IMR-90 (cell line): ENCODE measurements around the gene STAT5A. TPM values are rescaled to one million over a fixed set of nuclear protein-coding genes. Genes with fewer than 3 reads are reported as not detected.
A peak's percentile ranks its signal among the peaks of the same experiment; 100 is the strongest.

Experiments used
- ATAC-seq: fragments of 200-7000 bp; cut with Tn5 transposase; 2 replicates; pipeline ENCODE4 v1.9.1; 2020; ENCODE audit warnings: low read depth, mild to moderate bottlenecking, moderate library complexity
- BruUV-seq: library from RNA; stranded (reverse); fragments of 400-500 nt; replicated peaks from 2 replicates; lab custom pipeline; 2021; lab: Mats Ljungman, UMichigan
- CTCF ChIA-PET: fragments of 300-600 bp; formaldehyde crosslinking; extraction: SDS; loops from one replicate; lab custom pipeline; 2021; ENCODE audit warnings: antibody characterized with exemption; lab: Yijun Ruan, JAX
- POLR2A ChIA-PET: fragments of 300-600 bp; sonication (Branson Sonifier 250); formaldehyde crosslinking; loops from one replicate; lab custom pipeline; 2022; ENCODE audit warnings: antibody characterized with exemption; ENCODE audit not compliant: unreplicated experiment; lab: Charles Lee
- DNase-seq: peaks from one replicate; pipeline ENCODE4 v3.0.0; 2013
- H2AFZ ChIP-seq: replicated peaks from 2 replicates; pipeline ENCODE3; 2013; ENCODE audit warnings: low read length, mild to moderate bottlenecking; ENCODE audit not compliant: poor library complexity
- H2AK5ac ChIP-seq: 2 replicates; pipeline ENCODE4 v1.6.1; 2013; ENCODE audit warnings: low read depth, low read length, inconsistent platforms
- H2AK9ac ChIP-seq: replicated peaks from 2 replicates; pipeline ENCODE3; 2013; ENCODE audit warnings: mild to moderate bottlenecking, low read depth, low read length, moderate library complexity; ENCODE audit not compliant: poor library complexity
- H2BK120ac ChIP-seq: 2 replicates; pipeline ENCODE4 v1.6.1; 2013; ENCODE audit warnings: low read depth, low read length, inconsistent platforms
- H2BK15ac ChIP-seq: 3 replicates; pipeline ENCODE4 v1.6.1; 2013; ENCODE audit warnings: low read depth, low read length, inconsistent platforms
- H2BK20ac ChIP-seq: 2 replicates; pipeline ENCODE4 v1.6.1; 2013; ENCODE audit warnings: low read depth, mild to moderate bottlenecking, inconsistent platforms, low read length, moderate library complexity
- H2BK5ac ChIP-seq: 2 replicates; pipeline ENCODE4 v1.6.1; 2013; ENCODE audit warnings: mild to moderate bottlenecking, low read depth, low read length, inconsistent platforms; ENCODE audit not compliant: poor library complexity, severe bottlenecking
- H3K14ac ChIP-seq: replicated peaks from 2 replicates; pipeline ENCODE4 v1.6.1; 2013; ENCODE audit warnings: low read depth, low read length, inconsistent platforms
- H3K18ac ChIP-seq: 2 replicates; pipeline ENCODE4 v1.6.1; 2013; ENCODE audit warnings: low read depth, low read length, control low read depth
- H3K23ac ChIP-seq: 2 replicates; pipeline ENCODE4 v1.6.1; 2013; ENCODE audit warnings: low read depth, low read length, inconsistent platforms
- H3K27ac ChIP-seq: 2 replicates; pipeline ENCODE4 v1.5.1; 2013; ENCODE audit warnings: mild to moderate bottlenecking, control low read depth, low read length; ENCODE audit not compliant: insufficient read depth
- H3K27me3 ChIP-seq: 2 replicates; pipeline ENCODE4 v1.6.1; 2013; ENCODE audit warnings: low read length; ENCODE audit not compliant: control insufficient read depth, insufficient read depth
- H3K36me3 ChIP-seq: 2 replicates; pipeline ENCODE4 v1.6.1; 2013; ENCODE audit warnings: low read length, mixed read lengths; ENCODE audit not compliant: control insufficient read depth, insufficient read depth
- H3K4ac ChIP-seq: 2 replicates; pipeline ENCODE4 v1.6.1; 2013; ENCODE audit warnings: low read depth, low read length, inconsistent platforms
- H3K4me1 ChIP-seq: 2 replicates; pipeline ENCODE4 v1.6.1; 2013; ENCODE audit warnings: low read length, mixed read lengths; ENCODE audit not compliant: control insufficient read depth, insufficient read depth
- H3K4me2 ChIP-seq: 2 replicates; pipeline ENCODE4 v1.6.1; 2013; ENCODE audit warnings: low read depth, mild to moderate bottlenecking, control low read depth, low read length, moderate library complexity
- H3K4me3 ChIP-seq: 2 replicates; pipeline ENCODE4 v1.5.1; 2013; ENCODE audit warnings: low read depth, mild to moderate bottlenecking, control low read depth, low read length, moderate library complexity; ENCODE audit not compliant: insufficient read depth
- H3K56ac ChIP-seq: 2 replicates; pipeline ENCODE4 v1.6.1; 2013; ENCODE audit warnings: low read length, inconsistent platforms; ENCODE audit not compliant: insufficient read depth; ENCODE audit errors: extremely low read depth
- H3K79me1 ChIP-seq, 2 experiments: 2 replicates each; pipeline ENCODE4 v1.6.1; 2013; ENCODE audit warnings: low read length in 2 of 2, inconsistent platforms in 1 of 2, low read depth in 1 of 2
- H3K9ac ChIP-seq: 2 replicates; pipeline ENCODE4 v1.6.1; 2013; ENCODE audit warnings: low read depth, low read length, control low read depth
- H3K9me1 ChIP-seq: 2 replicates; pipeline ENCODE4 v1.6.1; 2013; ENCODE audit warnings: low read length, inconsistent platforms; ENCODE audit not compliant: insufficient read depth
- H3K9me3 ChIP-seq: 2 replicates; pipeline ENCODE4 v1.6.1; 2013; ENCODE audit warnings: low read length; ENCODE audit not compliant: control insufficient read depth, insufficient read depth
- H4K20me1 ChIP-seq: 2 replicates; pipeline ENCODE4 v1.6.1; 2013; ENCODE audit warnings: low read length, inconsistent platforms; ENCODE audit not compliant: insufficient read depth
- H4K5ac ChIP-seq: 2 replicates; pipeline ENCODE4 v1.6.1; 2013; ENCODE audit warnings: mild to moderate bottlenecking, low read depth, low read length, control low read depth
- H4K8ac ChIP-seq, 2 experiments: 2 replicates each; pipeline ENCODE4 v1.6.1; 2013; ENCODE audit warnings: low read depth in 2 of 2, low read length in 2 of 2, control low read depth in 1 of 2, inconsistent platforms in 1 of 2
- H4K91ac ChIP-seq: 2 replicates; pipeline ENCODE4 v1.6.1; 2013; ENCODE audit warnings: low read depth, low read length, inconsistent platforms; ENCODE audit not compliant: insufficient read depth
- MXI1 ChIP-seq: IDR thresholded peaks from 2 replicates; pipeline ENCODE4 v1.6.1; 2012; ENCODE audit warnings: low read depth, mild to moderate bottlenecking, low read length, moderate library complexity, borderline replicate concordance
- SMC3 ChIP-seq: fragments of 150-350 bp; IDR thresholded peaks from 2 replicates; pipeline ENCODE4 v1.6.1; 2016; ENCODE audit warnings: low read depth, mild to moderate bottlenecking, antibody characterized with exemption, low read length, moderate library complexity
- dilution Hi-C: fragments of 300-500 bp; cut with HindIII; formaldehyde crosslinking; loops from one replicate; pipeline ENCODE4 v1.14.3; 2018; ENCODE audit warnings: low sequenced_read_pairs; ENCODE audit not compliant: unreplicated experiment
- in situ Hi-C: fragments of 300-500 bp; cut with MboI; formaldehyde crosslinking; loops from 3 replicates; pipeline ENCODE4 v1.14.3; 2019; ENCODE audit warnings: low sequenced_read_pairs, inconsistent platforms, mixed read lengths
- intact Hi-C: fragments of 100-400 bp; cut with micrococcal nuclease; formaldehyde crosslinking; loops from 2 replicates; pipeline ENCODE4 v1.10.0; 2022
- polyA plus RNA-seq, 3 experiments: library from polyadenylated mRNA; depleted of rRNA; stranded (reverse); fragments of >200 nt; gene quantifications; 2 replicates each; pipeline ENCODE4 v1.2.3, GENCODE V29; 2012; ENCODE audit warnings: low replicate concordance in 1 of 3
- total RNA-seq: library from RNA; depleted of rRNA; stranded (reverse); fragments of >200 nt; gene quantifications from 2 replicates; pipeline ENCODE4 v1.2.3, GENCODE V29; 2012

The STAT5A gene
- total and polyA plus RNA-seq, 2 of the 4 experiments (the other 2 are of a cell fraction) = 1.3 to 1.4 TPM

DNA sequence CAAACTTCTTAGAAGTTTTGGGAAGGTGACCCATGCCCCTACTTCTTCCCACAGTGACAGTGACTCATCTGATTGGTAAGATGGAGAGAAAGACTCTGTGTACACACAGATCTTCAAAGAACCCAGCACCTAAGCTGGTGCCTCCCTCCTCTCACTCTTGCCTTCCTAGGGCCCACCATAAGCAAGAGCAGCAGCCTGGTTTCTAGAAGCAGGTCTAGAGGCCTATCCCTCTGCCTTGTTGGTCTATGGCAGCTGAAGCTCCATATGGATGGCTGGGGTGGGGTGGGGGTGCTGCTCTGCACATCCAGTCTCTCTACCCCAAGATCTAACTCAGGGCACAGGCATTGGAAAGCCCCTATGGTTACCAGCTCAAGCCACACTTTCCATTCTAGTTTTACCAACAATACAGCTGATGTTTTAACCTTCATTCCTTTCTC lies 52.4 kb downstream of the STAT5A start:
- CTCF ChIA-PET = no interaction called here
- H2BK20ac ChIP-seq = no peak overlapping the region
- POLR2A ChIA-PET = no interaction called here
- H3K4ac ChIP-seq = peak overlapping the region; percentile 12; the same call in 1 of the 2 replicates
- H3K27me3 ChIP-seq = no peaks in the 10 kb centered on the region
- no peak overlapping the region; the same call in 1 of the 2 replicates for H3K23ac ChIP-seq
- peaks cover 25 to 62% of the 10 kb centered on the region in 2 experiments for H3K79me1 ChIP-seq
- H2AK9ac ChIP-seq = peak overlapping the region; percentile 11
- H4K8ac ChIP-seq = no peak overlapping the region
- ATAC-seq = no peak
- no peak overlapping the region for H4K5ac ChIP-seq
- no peak overlapping the region for H3K56ac ChIP-seq
- no peak overlapping the region for H2AK5ac ChIP-seq
- H3K9me3 ChIP-seq = no peaks in the 10 kb centered on the region
- H2BK5ac ChIP-seq = no peak overlapping the region
- no peak overlapping the region for H3K18ac ChIP-seq
- BruUV-seq = no TSS peak
- H3K36me3 ChIP-seq = peaks cover 57% of the 10 kb centered on the region
- no peak for TF ChIP-seq SMC3
- TF ChIP-seq MXI1 = no peak
- H2AFZ ChIP-seq = no peak overlapping the region
- peaks cover 16% of the 10 kb centered on the region for H3K4me1 ChIP-seq
- 0 out of 2 replicates have a peak overlapping the region, but pooled peaks have one; percentile 4 for H3K14ac ChIP-seq
- no peak overlapping the region for H3K9ac ChIP-seq
- in situ Hi-C loops (no loop called here), intact Hi-C loops (no loop called here), dilution Hi-C loops (no loop called here)
- no peak overlapping the region for H3K4me2 ChIP-seq
- H3K4me3 ChIP-seq = no peak overlapping the region
- no peak overlapping the region for H3K27ac ChIP-seq
- H2BK120ac ChIP-seq = no peak overlapping the region
- no peak overlapping the region for H2BK15ac ChIP-seq
- H3K9me1 ChIP-seq = peaks cover 15% of the 10 kb centered on the region
- no peak for DNase-seq
- H4K91ac ChIP-seq = no peak overlapping the region
- peaks cover 27% of the 10 kb centered on the region; the same call in 1 of the 2 replicates for H4K20me1 ChIP-seq
